ENCODE measurements around the gene POP4. TPM values are rescaled to one million over a fixed set of nuclear protein-coding genes. Genes with fewer than 3 reads are reported as not detected.
"Not testable (repeated sequence)": the region's sequence is repeated elsewhere in the genome, so short reads cannot be mapped to it uniquely, and the experiment has no call there.

Gene POP4, protein sequence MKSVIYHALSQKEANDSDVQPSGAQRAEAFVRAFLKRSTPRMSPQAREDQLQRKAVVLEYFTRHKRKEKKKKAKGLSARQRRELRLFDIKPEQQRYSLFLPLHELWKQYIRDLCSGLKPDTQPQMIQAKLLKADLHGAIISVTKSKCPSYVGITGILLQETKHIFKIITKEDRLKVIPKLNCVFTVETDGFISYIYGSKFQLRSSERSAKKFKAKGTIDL
- total RNA-seq: 58.8 TPM
- long read RNA-seq, transcript POP4-202 (7 exons, 3,385 nt): major isoform, 19 of 22 reads
- long read RNA-seq, partial matches to known transcripts: 0 of 22 reads
- long read RNA-seq, other reads (novel, unspliced or antisense): 3 of 22 reads

- no peaks in the 10 kb centered on the region for H3K9me3 ChIP-seq
- intact Hi-C loops (cut with DNase I): no loop called here
- TF ChIP-seq, protein P1, sequence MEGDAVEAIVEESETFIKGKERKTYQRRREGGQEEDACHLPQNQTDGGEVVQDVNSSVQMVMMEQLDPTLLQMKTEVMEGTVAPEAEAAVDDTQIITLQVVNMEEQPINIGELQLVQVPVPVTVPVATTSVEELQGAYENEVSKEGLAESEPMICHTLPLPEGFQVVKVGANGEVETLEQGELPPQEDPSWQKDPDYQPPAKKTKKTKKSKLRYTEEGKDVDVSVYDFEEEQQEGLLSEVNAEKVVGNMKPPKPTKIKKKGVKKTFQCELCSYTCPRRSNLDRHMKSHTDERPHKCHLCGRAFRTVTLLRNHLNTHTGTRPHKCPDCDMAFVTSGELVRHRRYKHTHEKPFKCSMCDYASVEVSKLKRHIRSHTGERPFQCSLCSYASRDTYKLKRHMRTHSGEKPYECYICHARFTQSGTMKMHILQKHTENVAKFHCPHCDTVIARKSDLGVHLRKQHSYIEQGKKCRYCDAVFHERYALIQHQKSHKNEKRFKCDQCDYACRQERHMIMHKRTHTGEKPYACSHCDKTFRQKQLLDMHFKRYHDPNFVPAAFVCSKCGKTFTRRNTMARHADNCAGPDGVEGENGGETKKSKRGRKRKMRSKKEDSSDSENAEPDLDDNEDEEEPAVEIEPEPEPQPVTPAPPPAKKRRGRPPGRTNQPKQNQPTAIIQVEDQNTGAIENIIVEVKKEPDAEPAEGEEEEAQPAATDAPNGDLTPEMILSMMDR (IDR thresholded peaks at IDR 0.05): no peak
- peak within 1 kb of the TSS; percentile 89 for H3K4me3 ChIP-seq
- H3K4me1 ChIP-seq: peaks cover 12% of the 10 kb centered on the region
- ATAC-seq (peak; percentile 96), DNase-seq (peak; percentile 99)
- peaks cover 14% of the 10 kb centered on the region for H3K36me3 ChIP-seq
- no peaks in the 10 kb centered on the region for H3K27me3 ChIP-seq
- peak within 1 kb of the TSS; percentile 98 for H3K27ac ChIP-seq
These were observed at the start of gene POP4 for GRCh38 chr19:29605653-29606419. POP4 (plus strand) TSS chr19:29606283; CDS start chr19:29606319, 36 bp downstream.

GRCh38 chr19:29559110-29559509 is 47.0 kb upstream of the POP4 start:
- H3K27me3 ChIP-seq; intact Hi-C loops (cut with DNase I); H3K27ac ChIP-seq; H3K9me3 ChIP-seq; H3K4me1 ChIP-seq; DNase-seq; ATAC-seq; H3K4me3 ChIP-seq; H3K36me3 ChIP-seq: not testable (repeated sequence)

DNA sequence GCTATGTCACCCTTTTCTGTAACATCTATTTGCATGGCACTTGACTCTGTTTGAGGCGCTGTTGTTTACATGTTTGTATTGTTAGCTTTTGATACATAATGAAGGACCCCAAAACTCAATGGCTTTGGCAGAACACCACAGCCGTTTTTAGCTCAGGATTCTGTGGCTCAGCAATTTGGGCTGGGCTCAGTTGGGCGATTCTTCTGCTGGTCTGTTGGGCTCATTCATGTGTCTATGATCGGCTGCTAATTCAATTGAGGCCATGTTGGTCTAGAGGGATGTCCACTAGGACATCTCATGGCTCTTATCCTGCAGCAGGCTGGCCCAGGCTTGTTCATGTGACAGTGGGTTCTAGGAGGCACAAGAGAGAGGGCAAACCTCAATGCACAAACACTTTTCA is 46.3 kb upstream of the POP4 start:
- Histone ChIP-seq H3K36me3 (no peaks in the 10 kb centered on the region), H3K27me3 (peaks cover 3% of the 10 kb centered on the region), H3K4me1 (no peaks in the 10 kb centered on the region), H3K4me3 (no peak overlapping the region), H3K9me3 (peaks cover 4% of the 10 kb centered on the region), H3K27ac (no peak overlapping the region)
- no peak for ATAC-seq
- DNase-seq: no peak
- TF ChIP-seq, protein P1 (IDR thresholded peaks at IDR 0.05): no peak
- intact Hi-C loops (cut with DNase I): no loop called here

DNA sequence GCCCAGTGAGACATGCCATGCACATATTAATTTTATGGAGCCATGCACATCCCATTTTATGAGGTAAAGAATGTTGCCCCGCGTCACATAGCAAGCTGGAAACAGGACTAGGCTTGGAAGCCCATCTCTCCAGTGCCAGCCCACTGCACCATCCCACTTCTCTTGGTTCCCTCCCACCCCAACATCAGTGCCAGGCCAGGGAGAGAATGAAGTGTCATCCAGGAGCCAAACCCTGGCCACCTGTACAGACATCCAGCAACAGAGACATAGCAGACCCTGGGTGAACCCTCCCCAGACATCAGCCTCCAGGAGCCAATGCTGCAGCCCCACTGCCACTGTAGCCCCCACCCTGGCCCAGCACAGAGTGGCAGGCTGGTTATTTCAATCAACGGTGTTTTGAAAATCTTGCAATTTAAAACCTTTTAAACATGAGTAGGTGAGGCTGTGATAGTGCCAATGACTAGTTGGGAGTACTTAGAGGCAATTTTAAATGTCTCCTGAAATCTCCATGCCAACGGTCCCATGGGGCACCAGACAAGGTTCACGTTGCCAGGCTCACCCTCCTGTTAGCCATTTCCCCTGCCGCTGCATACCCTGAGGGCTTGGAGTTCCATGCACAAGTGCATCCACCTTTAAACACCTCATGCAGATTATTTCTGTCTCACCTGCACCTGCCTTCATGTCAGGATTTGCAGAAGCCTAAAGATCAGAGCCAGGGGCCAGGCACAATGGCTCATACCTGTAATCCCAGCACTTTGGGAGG is 45.6 kb upstream of the POP4 start:
- Histone ChIP-seq H3K27me3 (peaks cover 4% of the 10 kb centered on the region), H3K4me1 (no peaks in the 10 kb centered on the region), H3K4me3 (no peak overlapping the region), H3K27ac (no peak overlapping the region), H3K9me3 (peaks cover 4% of the 10 kb centered on the region), H3K36me3 (no peaks in the 10 kb centered on the region)
- TF ChIP-seq, protein P1 (IDR thresholded peaks at IDR 0.05): no peak
- ATAC-seq (no peak), DNase-seq (no peak)
- intact Hi-C loops (cut with DNase I): no loop called here

GRCh38 chr19:29561601-29562000 is 44.5 kb upstream of the POP4 start:
- intact Hi-C loops (cut with DNase I): no loop called here
- no peaks in the 10 kb centered on the region for H3K4me1 ChIP-seq
- no peak overlapping the region for H3K27ac ChIP-seq
- TF ChIP-seq, protein P1 (IDR thresholded peaks at IDR 0.05): no peak
- ATAC-seq (no peak), DNase-seq (no peak)
- H3K36me3 ChIP-seq: no peaks in the 10 kb centered on the region
- H3K27me3 ChIP-seq: peaks cover 4% of the 10 kb centered on the region
- peaks cover 4% of the 10 kb centered on the region for H3K9me3 ChIP-seq
- H3K4me3 ChIP-seq: no peak overlapping the region
